SK-N-SH (cell line): Measurements from ENCODE around the gene RAB4A.

Experiments used
- EZH2phosphoT487 ChIP-seq: fragments of 200-600 bp; sonication (generic); IDR thresholded peaks from 2 replicates; pipeline ENCODE4 v1.6.1; 2017; ENCODE audit warnings: low read depth, mixed run types, mild to moderate bottlenecking, antibody characterized with exemption, moderate library complexity, borderline replicate concordance
- POLR2AphosphoS5 ChIP-seq: IDR thresholded peaks from 2 replicates; pipeline ENCODE4 v1.6.1; 2012; ENCODE audit warnings: low read depth, low read length
- TF ChIP-seq, protein P1 (sequence below): IDR thresholded peaks from 2 replicates; pipeline ENCODE4 v1.6.1; 2012; ENCODE audit warnings: mild to moderate bottlenecking, low read depth, low read length, moderate library complexity
- TF ChIP-seq, protein P2 (sequence below): fragments of 200-600 bp; sonication (generic); IDR thresholded peaks from 2 replicates; pipeline ENCODE4 v1.6.1; 2017; ENCODE audit warnings: antibody characterized with exemption, mild to moderate bottlenecking, moderate library complexity

DNA sequence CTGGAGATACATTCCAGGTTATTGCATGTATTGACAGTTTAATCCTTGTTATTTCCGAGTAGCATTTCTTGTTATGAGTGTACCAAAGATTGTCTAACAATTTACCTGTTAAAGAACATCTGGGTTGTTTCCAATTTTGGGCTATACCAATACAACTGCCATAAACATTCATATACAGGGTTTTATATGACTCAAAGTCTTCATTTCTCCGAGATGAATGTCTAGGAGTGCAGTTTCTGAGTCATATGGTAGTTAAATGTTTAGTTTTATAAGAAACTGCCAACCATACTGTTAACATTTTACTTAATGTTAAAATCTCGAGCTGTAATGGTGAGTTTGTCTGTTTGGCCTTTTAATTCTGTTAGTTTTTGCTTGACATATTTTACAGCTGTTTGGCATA lies 10.0 kb downstream of the RAB4A start:
- TF ChIP-seq, protein P1, sequence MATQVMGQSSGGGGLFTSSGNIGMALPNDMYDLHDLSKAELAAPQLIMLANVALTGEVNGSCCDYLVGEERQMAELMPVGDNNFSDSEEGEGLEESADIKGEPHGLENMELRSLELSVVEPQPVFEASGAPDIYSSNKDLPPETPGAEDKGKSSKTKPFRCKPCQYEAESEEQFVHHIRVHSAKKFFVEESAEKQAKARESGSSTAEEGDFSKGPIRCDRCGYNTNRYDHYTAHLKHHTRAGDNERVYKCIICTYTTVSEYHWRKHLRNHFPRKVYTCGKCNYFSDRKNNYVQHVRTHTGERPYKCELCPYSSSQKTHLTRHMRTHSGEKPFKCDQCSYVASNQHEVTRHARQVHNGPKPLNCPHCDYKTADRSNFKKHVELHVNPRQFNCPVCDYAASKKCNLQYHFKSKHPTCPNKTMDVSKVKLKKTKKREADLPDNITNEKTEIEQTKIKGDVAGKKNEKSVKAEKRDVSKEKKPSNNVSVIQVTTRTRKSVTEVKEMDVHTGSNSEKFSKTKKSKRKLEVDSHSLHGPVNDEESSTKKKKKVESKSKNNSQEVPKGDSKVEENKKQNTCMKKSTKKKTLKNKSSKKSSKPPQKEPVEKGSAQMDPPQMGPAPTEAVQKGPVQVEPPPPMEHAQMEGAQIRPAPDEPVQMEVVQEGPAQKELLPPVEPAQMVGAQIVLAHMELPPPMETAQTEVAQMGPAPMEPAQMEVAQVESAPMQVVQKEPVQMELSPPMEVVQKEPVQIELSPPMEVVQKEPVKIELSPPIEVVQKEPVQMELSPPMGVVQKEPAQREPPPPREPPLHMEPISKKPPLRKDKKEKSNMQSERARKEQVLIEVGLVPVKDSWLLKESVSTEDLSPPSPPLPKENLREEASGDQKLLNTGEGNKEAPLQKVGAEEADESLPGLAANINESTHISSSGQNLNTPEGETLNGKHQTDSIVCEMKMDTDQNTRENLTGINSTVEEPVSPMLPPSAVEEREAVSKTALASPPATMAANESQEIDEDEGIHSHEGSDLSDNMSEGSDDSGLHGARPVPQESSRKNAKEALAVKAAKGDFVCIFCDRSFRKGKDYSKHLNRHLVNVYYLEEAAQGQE = no peak
- TF ChIP-seq POLR2AphosphoS5 (no peak), EZH2phosphoT487 (no peak)
- TF ChIP-seq, protein P2, sequence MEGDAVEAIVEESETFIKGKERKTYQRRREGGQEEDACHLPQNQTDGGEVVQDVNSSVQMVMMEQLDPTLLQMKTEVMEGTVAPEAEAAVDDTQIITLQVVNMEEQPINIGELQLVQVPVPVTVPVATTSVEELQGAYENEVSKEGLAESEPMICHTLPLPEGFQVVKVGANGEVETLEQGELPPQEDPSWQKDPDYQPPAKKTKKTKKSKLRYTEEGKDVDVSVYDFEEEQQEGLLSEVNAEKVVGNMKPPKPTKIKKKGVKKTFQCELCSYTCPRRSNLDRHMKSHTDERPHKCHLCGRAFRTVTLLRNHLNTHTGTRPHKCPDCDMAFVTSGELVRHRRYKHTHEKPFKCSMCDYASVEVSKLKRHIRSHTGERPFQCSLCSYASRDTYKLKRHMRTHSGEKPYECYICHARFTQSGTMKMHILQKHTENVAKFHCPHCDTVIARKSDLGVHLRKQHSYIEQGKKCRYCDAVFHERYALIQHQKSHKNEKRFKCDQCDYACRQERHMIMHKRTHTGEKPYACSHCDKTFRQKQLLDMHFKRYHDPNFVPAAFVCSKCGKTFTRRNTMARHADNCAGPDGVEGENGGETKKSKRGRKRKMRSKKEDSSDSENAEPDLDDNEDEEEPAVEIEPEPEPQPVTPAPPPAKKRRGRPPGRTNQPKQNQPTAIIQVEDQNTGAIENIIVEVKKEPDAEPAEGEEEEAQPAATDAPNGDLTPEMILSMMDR = no peak
